WTC11 (cell line): ENCODE measurements around the gene LRP11.

Source experiments
- CREM ChIP-seq: sonication (generic); formaldehyde crosslinking; IDR thresholded peaks from 2 replicates; pipeline ENCODE4 v1.8.1; 2022; ENCODE audit warnings: mild to moderate bottlenecking, missing genetic modification reagents, moderate library complexity
- ESRRA ChIP-seq: sonication (generic); formaldehyde crosslinking; IDR thresholded peaks from 2 replicates; pipeline ENCODE4 v1.8.1; 2022; ENCODE audit warnings: mild to moderate bottlenecking, missing genetic modification reagents, borderline replicate concordance
- ETV6 ChIP-seq: sonication (generic); formaldehyde crosslinking; IDR thresholded peaks from 2 replicates; pipeline ENCODE4 v1.8.1; 2022; ENCODE audit warnings: mild to moderate bottlenecking, missing genetic modification reagents
- RELA ChIP-seq: sonication (generic); formaldehyde crosslinking; IDR thresholded peaks from 2 replicates; pipeline ENCODE4 v1.8.1; 2022; ENCODE audit warnings: missing genetic modification reagents, mild to moderate bottlenecking, borderline replicate concordance
- SP1 ChIP-seq: sonication (generic); formaldehyde crosslinking; conservative IDR thresholded peaks from 2 replicates; pipeline ENCODE4 v1.8.1; 2022; ENCODE audit warnings: missing genetic modification reagents
- TF ChIP-seq, protein P1 (sequence below): sonication (generic); formaldehyde crosslinking; conservative IDR thresholded peaks from 2 replicates; pipeline ENCODE4 v1.8.1; 2022; ENCODE audit warnings: mild to moderate bottlenecking, missing genetic modification reagents
- TF ChIP-seq, protein P2 (sequence below): fragments of 200-600 bp; IDR thresholded peaks from 2 replicates; pipeline ENCODE4 v1.8.0; 2022; ENCODE audit warnings: antibody characterized with exemption
- TF ChIP-seq, protein P3 (sequence below): sonication (generic); formaldehyde crosslinking; IDR thresholded peaks from 2 replicates; pipeline ENCODE4 v1.8.1; 2022; ENCODE audit warnings: mild to moderate bottlenecking, missing genetic modification reagents, moderate library complexity, borderline replicate concordance
- TF ChIP-seq, protein P4 (sequence below): sonication (generic); formaldehyde crosslinking; IDR thresholded peaks from 2 replicates; pipeline ENCODE4 v1.8.0; 2022; ENCODE audit warnings: mild to moderate bottlenecking, missing genetic modification reagents
- TF ChIP-seq, protein P5 (sequence below): sonication (generic); formaldehyde crosslinking; IDR thresholded peaks from 2 replicates; pipeline ENCODE4 v1.8.0; 2022; ENCODE audit warnings: mild to moderate bottlenecking, missing genetic modification reagents

DNA sequence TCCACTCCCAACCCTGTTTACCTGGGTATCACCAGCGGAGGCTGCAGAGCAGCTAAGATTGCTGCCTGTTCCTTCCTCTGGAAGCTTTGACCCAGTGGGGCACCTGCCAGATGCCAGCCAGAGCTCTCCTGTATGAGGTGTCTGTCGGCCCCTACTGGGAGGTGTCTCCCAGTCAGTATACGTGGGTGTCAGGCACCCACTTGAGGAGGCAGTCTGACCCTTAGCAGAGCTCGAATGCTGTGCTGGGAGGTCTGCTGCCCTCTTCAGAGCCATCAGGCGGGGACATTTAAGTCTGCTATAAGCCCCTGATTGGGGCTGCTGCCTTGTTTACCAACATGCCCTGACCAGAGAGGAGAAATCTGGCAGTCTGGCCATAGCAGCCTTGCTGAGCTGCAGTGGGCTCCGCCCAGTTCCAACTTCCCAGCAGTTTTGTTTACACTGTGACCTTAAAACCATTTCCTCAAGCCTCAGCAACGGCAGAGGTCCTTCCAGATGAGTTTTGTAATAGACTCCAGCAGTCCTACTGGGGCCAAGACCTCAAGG is 31.0 kb upstream of the LRP11 start:
- TF ChIP-seq, protein P1, sequence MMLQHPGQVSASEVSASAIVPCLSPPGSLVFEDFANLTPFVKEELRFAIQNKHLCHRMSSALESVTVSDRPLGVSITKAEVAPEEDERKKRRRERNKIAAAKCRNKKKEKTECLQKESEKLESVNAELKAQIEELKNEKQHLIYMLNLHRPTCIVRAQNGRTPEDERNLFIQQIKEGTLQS (CRISPR knock-in tag), result no peak
- TF ChIP-seq, protein P2, sequence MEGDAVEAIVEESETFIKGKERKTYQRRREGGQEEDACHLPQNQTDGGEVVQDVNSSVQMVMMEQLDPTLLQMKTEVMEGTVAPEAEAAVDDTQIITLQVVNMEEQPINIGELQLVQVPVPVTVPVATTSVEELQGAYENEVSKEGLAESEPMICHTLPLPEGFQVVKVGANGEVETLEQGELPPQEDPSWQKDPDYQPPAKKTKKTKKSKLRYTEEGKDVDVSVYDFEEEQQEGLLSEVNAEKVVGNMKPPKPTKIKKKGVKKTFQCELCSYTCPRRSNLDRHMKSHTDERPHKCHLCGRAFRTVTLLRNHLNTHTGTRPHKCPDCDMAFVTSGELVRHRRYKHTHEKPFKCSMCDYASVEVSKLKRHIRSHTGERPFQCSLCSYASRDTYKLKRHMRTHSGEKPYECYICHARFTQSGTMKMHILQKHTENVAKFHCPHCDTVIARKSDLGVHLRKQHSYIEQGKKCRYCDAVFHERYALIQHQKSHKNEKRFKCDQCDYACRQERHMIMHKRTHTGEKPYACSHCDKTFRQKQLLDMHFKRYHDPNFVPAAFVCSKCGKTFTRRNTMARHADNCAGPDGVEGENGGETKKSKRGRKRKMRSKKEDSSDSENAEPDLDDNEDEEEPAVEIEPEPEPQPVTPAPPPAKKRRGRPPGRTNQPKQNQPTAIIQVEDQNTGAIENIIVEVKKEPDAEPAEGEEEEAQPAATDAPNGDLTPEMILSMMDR, result no peak
- TF ChIP-seq, protein P3, sequence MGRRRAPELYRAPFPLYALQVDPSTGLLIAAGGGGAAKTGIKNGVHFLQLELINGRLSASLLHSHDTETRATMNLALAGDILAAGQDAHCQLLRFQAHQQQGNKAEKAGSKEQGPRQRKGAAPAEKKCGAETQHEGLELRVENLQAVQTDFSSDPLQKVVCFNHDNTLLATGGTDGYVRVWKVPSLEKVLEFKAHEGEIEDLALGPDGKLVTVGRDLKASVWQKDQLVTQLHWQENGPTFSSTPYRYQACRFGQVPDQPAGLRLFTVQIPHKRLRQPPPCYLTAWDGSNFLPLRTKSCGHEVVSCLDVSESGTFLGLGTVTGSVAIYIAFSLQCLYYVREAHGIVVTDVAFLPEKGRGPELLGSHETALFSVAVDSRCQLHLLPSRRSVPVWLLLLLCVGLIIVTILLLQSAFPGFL (CRISPR knock-in tag), result no peak
- TF ChIP-seq, protein P4, sequence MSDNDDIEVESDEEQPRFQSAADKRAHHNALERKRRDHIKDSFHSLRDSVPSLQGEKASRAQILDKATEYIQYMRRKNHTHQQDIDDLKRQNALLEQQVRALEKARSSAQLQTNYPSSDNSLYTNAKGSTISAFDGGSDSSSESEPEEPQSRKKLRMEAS (CRISPR knock-in tag), result no peak
- no peak for TF ChIP-seq SP1
- TF ChIP-seq, protein P5, sequence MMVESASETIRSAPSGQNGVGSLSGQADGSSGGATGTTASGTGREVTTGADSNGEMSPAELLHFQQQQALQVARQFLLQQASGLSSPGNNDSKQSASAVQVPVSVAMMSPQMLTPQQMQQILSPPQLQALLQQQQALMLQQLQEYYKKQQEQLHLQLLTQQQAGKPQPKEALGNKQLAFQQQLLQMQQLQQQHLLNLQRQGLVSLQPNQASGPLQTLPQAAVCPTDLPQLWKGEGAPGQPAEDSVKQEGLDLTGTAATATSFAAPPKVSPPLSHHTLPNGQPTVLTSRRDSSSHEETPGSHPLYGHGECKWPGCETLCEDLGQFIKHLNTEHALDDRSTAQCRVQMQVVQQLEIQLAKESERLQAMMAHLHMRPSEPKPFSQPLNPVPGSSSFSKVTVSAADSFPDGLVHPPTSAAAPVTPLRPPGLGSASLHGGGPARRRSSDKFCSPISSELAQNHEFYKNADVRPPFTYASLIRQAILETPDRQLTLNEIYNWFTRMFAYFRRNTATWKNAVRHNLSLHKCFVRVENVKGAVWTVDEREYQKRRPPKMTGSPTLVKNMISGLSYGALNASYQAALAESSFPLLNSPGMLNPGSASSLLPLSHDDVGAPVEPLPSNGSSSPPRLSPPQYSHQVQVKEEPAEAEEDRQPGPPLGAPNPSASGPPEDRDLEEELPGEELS, result no peak
- no peak for TF ChIP-seq ESRRA
- no peak for TF ChIP-seq CREM (CRISPR knock-in tag)
- no peak for TF ChIP-seq ETV6 (CRISPR knock-in tag)
- no peak for TF ChIP-seq RELA (CRISPR knock-in tag)
